RWPE1 (cell line): ENCODE results near the gene PRXL2A.

Source experiments
- CTCF ChIA-PET: fragments of 350-600 bp; sonication (Branson Sonifier 250); formaldehyde crosslinking; extraction: SDS; loops from one replicate; lab custom pipeline; 2021; lab: Yijun Ruan, JAX
- POLR2A ChIA-PET: fragments of 400-600 bp; formaldehyde crosslinking; extraction: SDS; loops from one replicate; lab custom pipeline; 2020; ENCODE audit warnings: antibody characterized with exemption; ENCODE audit not compliant: low non-redundant PET; lab: Yijun Ruan, JAX
- DNase-seq: peaks from one replicate; pipeline ENCODE4 v3.0.0; 2012; ENCODE audit warnings: low spot score
- H3K27ac ChIP-seq: fragments of 450-650 bp; 2 replicates; pipeline ENCODE4 v1.5.1; 2017
- TF ChIP-seq, protein P1 (sequence below): fragments of 450-650 bp; conservative IDR thresholded peaks from 2 replicates; pipeline ENCODE4 v1.5.1; 2017; ENCODE audit warnings: low read depth, mild to moderate bottlenecking

The PRXL2A gene

DNA sequence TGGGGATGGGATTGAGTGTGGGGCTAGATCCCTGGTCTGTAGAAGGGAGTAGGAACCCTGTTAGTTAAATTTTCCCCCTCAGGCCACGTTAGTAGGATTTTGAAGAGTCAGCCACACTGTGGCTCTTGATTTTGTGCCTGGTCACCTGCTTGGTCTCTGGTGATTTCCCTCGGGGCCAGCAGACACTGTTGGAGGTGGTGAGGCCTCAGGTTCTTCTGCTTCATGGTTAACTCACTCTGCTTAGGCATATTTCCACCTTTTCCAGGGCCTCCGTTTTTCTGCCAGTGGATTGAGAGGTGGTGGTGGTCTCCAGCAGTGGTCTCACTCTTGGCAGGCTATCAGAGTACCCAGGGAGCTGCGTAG lies 49.9 kb downstream of the PRXL2A start:
- ChIA-PET CTCF (interaction anchor here (0.6 to 3.5 kb wide), 5 partner anchors 9 to 47 kb away, joined by 3 to 26 read pairs (median 3); no protein-coding TSS in a partner anchor), POLR2A (no interaction called here)
- TF ChIP-seq, protein P1, sequence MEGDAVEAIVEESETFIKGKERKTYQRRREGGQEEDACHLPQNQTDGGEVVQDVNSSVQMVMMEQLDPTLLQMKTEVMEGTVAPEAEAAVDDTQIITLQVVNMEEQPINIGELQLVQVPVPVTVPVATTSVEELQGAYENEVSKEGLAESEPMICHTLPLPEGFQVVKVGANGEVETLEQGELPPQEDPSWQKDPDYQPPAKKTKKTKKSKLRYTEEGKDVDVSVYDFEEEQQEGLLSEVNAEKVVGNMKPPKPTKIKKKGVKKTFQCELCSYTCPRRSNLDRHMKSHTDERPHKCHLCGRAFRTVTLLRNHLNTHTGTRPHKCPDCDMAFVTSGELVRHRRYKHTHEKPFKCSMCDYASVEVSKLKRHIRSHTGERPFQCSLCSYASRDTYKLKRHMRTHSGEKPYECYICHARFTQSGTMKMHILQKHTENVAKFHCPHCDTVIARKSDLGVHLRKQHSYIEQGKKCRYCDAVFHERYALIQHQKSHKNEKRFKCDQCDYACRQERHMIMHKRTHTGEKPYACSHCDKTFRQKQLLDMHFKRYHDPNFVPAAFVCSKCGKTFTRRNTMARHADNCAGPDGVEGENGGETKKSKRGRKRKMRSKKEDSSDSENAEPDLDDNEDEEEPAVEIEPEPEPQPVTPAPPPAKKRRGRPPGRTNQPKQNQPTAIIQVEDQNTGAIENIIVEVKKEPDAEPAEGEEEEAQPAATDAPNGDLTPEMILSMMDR: no peak
- DNase-seq: no peak
- peak overlapping the region; percentile 97 for H3K27ac ChIP-seq

DNA sequence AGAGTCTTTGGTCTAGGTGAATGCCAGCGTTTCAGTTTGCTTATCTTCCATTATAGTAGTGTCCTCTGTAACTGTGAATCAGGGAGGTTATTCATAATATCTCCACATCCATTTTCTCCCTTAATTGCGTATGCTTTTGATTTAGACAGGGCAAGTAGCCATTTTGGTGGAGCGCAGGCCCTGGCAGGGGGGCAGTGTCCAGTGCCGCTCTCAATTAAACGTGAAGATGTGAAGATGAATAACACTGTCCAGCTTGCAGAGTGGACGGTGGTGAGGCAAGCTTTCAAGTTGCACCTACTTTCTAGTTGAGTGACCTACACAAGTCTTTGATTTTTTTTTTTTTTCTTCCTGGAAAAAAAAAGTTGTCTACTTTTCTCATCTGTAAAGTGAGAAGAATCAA lies 50.3 kb downstream of the PRXL2A start:
- ChIA-PET POLR2A (interaction anchor here (0.6 to 1.4 kb wide), 2 partner anchors 15 to 47 kb away, joined by 4 to 6 read pairs; no protein-coding TSS in a partner anchor), CTCF (interaction anchor here (0.6 to 3.5 kb wide), 8 partner anchors 9 to 300 kb away, joined by 3 to 26 read pairs (median 3); no protein-coding TSS in a partner anchor)
- peak overlapping the region; percentile 97 for H3K27ac ChIP-seq
- DNase-seq: no peak
- TF ChIP-seq, protein P1: no peak

GRCh38 chr10:80459047-80459865 lies 50.9 kb downstream of the PRXL2A start:
- TF ChIP-seq, protein P1: no peak; the same call in 1 of the 2 replicates
- H3K27ac ChIP-seq: peak overlapping the region; percentile 97
- POLR2A ChIA-PET: interaction anchor here (0.6 to 1.4 kb wide), 2 partner anchors 14 to 46 kb away, joined by 4 to 6 read pairs; no protein-coding TSS in a partner anchor
- CTCF ChIA-PET: interaction anchor here (0.5 to 3.5 kb wide), 9 partner anchors 10 to 299 kb away, joined by 3 to 26 read pairs (median 3); no protein-coding TSS in a partner anchor
- DNase-seq: peak; percentile 79

DNA sequence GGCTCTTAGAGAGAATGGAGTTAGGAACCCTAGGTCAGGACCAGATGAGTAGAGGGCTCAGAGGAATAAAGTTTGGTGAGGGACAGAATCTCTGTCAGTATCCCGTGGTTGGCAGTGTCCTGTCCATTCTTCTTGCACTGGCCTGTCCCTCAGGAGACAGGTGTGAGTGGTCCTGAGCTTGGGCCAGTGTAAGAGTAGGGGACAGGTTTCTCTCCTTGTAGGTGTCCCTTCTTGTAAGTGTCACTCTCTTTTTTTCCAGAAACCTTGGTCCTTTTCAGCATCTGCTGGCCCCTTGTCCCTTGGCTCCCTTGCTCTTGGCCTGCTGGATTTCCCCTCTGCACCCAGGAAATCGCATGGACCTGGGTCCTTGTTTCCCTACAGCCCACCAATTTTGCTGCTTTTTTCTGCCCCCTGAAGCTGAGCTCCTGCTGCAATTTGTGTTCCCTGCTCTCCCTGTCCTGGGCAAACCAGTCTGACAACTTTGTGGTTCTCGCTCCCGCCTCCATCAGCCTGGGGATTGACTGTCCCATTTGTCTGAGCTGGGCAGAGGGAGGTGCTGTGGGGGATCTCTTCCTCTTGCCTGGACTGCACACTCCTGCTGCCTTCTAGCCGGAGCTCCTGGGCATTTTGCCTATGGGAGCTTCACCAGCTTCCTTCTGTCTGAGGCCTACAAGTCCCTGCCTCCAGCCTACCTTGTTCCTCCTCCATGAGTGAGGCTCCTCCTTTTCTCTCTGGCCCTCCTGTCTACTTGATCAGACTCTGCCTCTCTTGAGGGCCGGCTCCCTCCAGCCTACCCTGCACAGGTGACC lies 52.3 kb downstream of the PRXL2A start:
- CTCF ChIA-PET: interaction anchor here (0.6 to 3.5 kb wide), 7 partner anchors 11 to 1148 kb away, joined by 3 to 26 read pairs (median 5); no protein-coding TSS in a partner anchor
- POLR2A ChIA-PET: interaction anchor here (0.6 kb wide), 1 partner anchor 10 kb away, joined by 3 read pairs; no protein-coding TSS in a partner anchor
- DNase-seq: peak; percentile 89
- H3K27ac ChIP-seq: peak overlapping the region; percentile 84
- TF ChIP-seq, protein P1: no peak

DNA sequence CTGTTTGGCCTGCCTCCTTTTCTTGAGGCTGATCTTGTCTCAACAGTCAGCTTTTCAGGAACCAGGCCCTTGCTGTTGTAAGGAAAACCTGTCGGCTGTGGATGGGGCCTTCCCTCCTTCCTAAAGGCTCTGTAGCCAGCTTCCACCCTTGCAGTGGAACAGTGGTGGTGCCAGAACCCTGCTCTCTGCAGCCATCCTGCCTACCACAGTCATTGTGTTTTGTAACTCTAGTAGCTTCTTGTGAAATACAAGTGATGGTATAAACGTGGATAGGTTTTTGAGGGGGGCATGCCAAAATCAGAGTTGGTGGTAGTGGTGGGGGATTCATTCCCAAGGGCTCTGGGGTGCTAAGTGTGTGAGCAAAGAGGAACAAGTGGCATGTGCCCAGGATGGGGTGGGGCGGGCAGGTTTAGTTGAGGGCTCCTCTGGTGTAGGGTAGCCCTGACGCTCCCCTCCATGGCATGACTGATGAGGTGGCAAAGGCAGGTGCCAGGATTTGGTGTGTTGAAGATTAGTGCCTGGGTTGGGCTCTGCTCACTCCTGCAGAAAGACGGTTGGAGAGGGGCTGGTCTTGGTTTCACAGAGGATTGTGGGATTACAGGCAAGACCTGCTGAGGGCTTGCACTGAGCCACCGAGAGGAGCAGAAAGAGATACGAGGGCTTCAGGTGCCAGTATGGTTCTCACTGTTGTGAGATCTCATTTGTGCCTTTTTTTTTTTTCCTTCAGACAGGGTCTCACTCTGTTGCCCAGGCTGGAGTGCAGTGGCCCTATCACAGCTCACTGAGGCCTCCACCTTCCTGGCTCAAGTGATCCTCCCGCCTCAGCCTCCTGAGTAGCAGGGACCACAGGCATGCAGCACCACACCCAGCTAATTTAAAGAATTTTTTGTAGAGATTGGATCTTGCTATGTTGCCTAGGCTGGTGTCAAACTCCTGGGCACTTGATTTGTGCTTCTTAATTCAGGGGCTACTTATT lies 53.1 kb downstream of the PRXL2A start:
- TF ChIP-seq, protein P1: no peak
- no peak for DNase-seq
- ChIA-PET POLR2A (interaction anchor here (0.6 to 0.8 kb wide), 2 partner anchors 10 to 48 kb away, joined by 3 read pairs; no protein-coding TSS in a partner anchor), CTCF (interaction anchor here (0.6 to 3.5 kb wide), 8 partner anchors 11 to 123 kb away, joined by 3 to 26 read pairs (median 4); no protein-coding TSS in a partner anchor)
- H3K27ac ChIP-seq: peak overlapping the region; percentile 84
